Measurements from ENCODE around the gene SULT6B1.
A peak's percentile ranks its signal among the peaks of the same experiment; 100 is the strongest.
"Not testable (repeated sequence)": the region's sequence is repeated elsewhere in the genome, so short reads cannot be mapped to it uniquely, and the experiment has no call there.

Gene SULT6B1, protein sequence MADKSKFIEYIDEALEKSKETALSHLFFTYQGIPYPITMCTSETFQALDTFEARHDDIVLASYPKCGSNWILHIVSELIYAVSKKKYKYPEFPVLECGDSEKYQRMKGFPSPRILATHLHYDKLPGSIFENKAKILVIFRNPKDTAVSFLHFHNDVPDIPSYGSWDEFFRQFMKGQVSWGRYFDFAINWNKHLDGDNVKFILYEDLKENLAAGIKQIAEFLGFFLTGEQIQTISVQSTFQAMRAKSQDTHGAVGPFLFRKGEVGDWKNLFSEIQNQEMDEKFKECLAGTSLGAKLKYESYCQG

GRCh38 chr2:37188570-37188969 is at the start of gene SULT6B1:
SULT6B1 (minus strand) TSS chr2:37188670; CDS start chr2:37188640, 30 bp downstream.
- intact Hi-C loops (cut with micrococcal nuclease) = no loop called here
- Mint-ChIP-seq H3K4me1 (ENCODE audit: low read depth) (peaks cover 26% of the 10 kb centered on the region), H3K27me3 (peaks cover 8% of the 10 kb centered on the region), H3K9me3 (no peaks in the 10 kb centered on the region), H3K27ac (peak within 1 kb of the TSS; percentile 65), H3K4me3 (no peak within 1 kb of the TSS), H3K36me3 (ENCODE audit: low read depth) (no peaks in the 10 kb centered on the region)

DNA sequence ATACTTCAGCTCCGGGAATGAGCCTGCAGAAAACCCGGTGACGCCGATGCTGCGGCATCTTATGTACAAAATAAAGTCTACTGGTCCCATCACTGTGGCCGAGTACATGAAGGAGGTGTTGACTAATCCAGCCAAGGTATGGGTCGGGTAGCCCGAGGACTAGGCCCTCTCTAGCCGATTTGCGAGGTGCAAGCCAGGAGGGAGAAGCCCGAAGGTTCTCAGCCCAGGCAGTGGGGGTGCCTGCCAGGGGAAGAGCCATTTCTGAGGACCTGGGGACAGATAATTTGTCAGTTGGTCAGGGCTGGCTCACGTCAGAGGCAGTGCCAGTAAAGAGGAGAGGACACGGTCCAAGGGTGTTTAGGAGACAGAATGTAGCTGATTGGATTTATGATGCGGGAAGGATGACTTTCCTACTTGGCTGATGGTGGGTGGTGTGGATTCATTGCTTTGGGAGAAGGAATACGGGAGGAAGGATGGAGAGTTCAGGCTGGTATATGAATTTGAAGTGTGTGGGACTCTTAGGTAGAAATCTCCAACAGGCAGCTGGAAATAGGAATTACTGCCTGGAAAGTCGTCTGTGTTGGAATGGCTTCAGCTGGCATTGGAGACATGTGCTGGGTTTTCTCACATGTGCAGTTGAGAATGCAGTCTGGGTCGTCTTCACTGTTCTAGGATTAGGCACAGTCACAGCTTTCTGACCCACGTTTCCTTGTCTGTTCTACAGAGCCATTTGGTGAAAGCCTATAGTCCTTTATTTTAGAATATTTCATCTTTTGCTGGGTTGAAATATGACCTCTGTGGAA is 43.9 kb upstream of the SULT6B1 start:
- Mint-ChIP-seq H3K9me3 (peaks cover 8% of the 10 kb centered on the region), H3K27ac (no peak overlapping the region), H3K4me1 (ENCODE audit: low read depth) (peaks cover 25% of the 10 kb centered on the region), H3K4me3 (no peak overlapping the region), H3K36me3 (ENCODE audit: low read depth) (peaks cover 51% of the 10 kb centered on the region), H3K27me3 (no peaks in the 10 kb centered on the region)
- intact Hi-C loops (cut with micrococcal nuclease) = loop anchor here (5.0 to 10.0 kb wide), 2 partner anchors 35 to 148 kb away; partner anchors contain the start of genes CEBPZOS, GPATCH11 and HEATR5B

DNA sequence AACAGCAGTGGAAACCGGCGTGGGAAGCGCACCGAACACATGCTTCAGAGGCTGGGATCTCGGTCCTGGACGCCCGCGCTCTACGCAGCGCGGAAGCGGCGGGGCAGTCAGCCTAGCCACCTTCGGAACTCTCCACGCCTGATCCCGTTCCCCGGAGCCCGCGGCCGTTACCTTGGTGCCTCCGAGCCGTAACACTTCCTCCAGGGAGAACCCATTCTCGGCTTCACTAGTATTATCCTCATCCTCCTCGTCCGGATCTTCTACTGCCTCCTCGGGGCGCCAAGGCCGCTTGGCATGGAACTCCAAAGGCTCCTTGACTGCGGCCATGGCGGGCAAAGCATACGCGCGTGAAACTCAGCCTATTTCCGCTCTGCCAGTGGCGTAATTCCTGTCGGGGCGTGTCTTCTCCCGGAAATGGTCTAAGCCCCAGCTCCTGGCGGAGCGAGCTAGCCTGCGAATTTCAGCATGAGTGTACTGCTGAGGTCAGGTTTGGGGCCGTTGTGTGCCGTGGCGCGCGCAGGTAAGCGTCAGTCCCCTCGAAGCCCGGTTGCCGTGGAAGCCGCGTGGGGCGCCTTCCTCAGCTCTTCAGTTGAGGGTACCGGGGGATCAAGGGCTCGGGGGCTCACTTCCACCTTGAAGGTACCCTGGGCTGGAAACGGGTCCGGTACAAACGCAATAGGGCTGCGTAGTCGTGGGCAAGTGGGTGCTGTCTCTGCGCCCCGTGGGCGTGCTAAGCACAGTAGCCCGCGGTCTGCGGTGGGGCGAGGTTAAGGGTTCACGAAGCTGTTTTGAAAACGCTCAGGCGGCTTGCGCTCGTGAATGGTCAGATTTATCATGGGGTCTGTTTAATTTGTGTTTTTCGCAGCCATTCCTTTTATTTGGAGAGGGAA is 43.0 kb upstream of the SULT6B1 start, which contains the start of the genes CEBPZ and NDUFAF7:
TSS of gene CEBPZ (minus strand) at position 356 of the 890 bp plus-strand sequence. CDS start at position 327, 29 bp downstream.
TSS of gene NDUFAF7 (plus strand) at position 418 of the 890 bp plus-strand sequence. CDS start at position 466, 48 bp downstream.
- intact Hi-C loops (cut with micrococcal nuclease) = loop anchor here (2.0 to 10.0 kb wide), 3 partner anchors 34 to 147 kb away; partner anchors contain the start of genes CEBPZOS, GPATCH11 and HEATR5B
- Mint-ChIP-seq H3K4me1 (ENCODE audit: low read depth) (peaks cover 28% of the 10 kb centered on the region), H3K27me3 (no peaks in the 10 kb centered on the region), H3K27ac (no peak within 1 kb of the TSS), H3K4me3 (no peak within 1 kb of the TSS), H3K9me3 (peaks cover 7% of the 10 kb centered on the region), H3K36me3 (ENCODE audit: low read depth) (peaks cover 53% of the 10 kb centered on the region)

GRCh38 chr2:37230581-37230980 is 42.1 kb upstream of the SULT6B1 start:
- Mint-ChIP-seq H3K36me3 (ENCODE audit: low read depth) (peaks cover 45% of the 10 kb centered on the region), H3K4me3 (no peak overlapping the region), H3K27me3 (no peaks in the 10 kb centered on the region), H3K27ac (no peak overlapping the region), H3K9me3 (no peaks in the 10 kb centered on the region), H3K4me1 (ENCODE audit: low read depth) (peaks cover 28% of the 10 kb centered on the region)
- intact Hi-C loops (cut with micrococcal nuclease) = loop anchor here (2.0 to 10.0 kb wide), 3 partner anchors 33 to 146 kb away; partner anchors contain the start of genes CEBPZOS, GPATCH11 and HEATR5B

- Mint-ChIP-seq H3K27ac (no peak overlapping the region), H3K27me3 (no peaks in the 10 kb centered on the region), H3K4me1 (ENCODE audit: low read depth) (peaks cover 30% of the 10 kb centered on the region), H3K4me3 (no peak overlapping the region), H3K36me3 (ENCODE audit: low read depth) (peaks cover 41% of the 10 kb centered on the region), H3K9me3 (no peaks in the 10 kb centered on the region)
- intact Hi-C loops (cut with micrococcal nuclease) = no loop called here
Measured at GRCh38 chr2:37228788-37229187, 40.3 kb upstream of the SULT6B1 start.

GRCh38 chr2:37226863-37227262 is 38.4 kb upstream of the SULT6B1 start:
- Mint-ChIP-seq H3K4me3 (no peak overlapping the region), H3K27ac (no peak overlapping the region), H3K36me3 (ENCODE audit: low read depth) (peaks cover 59% of the 10 kb centered on the region), H3K4me1 (ENCODE audit: low read depth) (peaks cover 31% of the 10 kb centered on the region), H3K9me3 (no peaks in the 10 kb centered on the region), H3K27me3 (no peaks in the 10 kb centered on the region)
- intact Hi-C loops (cut with micrococcal nuclease) = no loop called here

- H3K4me3 Mint-ChIP-seq; H3K27me3 Mint-ChIP-seq; intact Hi-C loops (cut with micrococcal nuclease); H3K9me3 Mint-ChIP-seq; H3K27ac Mint-ChIP-seq: not testable (repeated sequence)
- H3K36me3 Mint-ChIP-seq (ENCODE audit: low read depth) = peaks cover 76% of the 10 kb centered on the region
- peaks cover 31% of the 10 kb centered on the region for H3K4me1 Mint-ChIP-seq (ENCODE audit: low read depth)
Measured at GRCh38 chr2:37225129-37225528, 36.7 kb upstream of the SULT6B1 start.

DNA sequence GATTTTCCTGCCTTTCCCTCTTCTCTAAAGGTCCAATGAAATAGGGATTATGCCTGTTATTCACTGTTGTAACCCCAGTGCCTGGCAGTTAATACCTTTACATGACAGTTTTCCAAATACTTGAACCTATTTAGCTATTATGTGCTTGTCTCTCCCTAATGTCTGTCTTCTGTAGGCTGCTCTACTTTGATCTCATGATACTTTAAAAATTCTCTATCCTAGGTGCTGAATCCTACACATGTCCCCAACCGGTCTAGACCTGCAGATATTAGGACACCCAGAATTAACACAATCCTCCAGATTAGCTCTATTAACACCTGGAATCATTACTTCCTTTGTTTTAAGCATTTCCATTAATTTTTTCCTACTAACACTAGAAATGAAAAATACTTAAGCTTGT is 35.6 kb upstream of the SULT6B1 start:
- intact Hi-C loops (cut with micrococcal nuclease) = no loop called here
- H3K4me1 Mint-ChIP-seq (ENCODE audit: low read depth) = peaks cover 26% of the 10 kb centered on the region
- H3K36me3 Mint-ChIP-seq (ENCODE audit: low read depth) = peaks cover 87% of the 10 kb centered on the region
- H3K27ac Mint-ChIP-seq = no peak overlapping the region
- H3K27me3 Mint-ChIP-seq = no peaks in the 10 kb centered on the region
- H3K4me3 Mint-ChIP-seq = no peak overlapping the region
- no peaks in the 10 kb centered on the region for H3K9me3 Mint-ChIP-seq

DNA sequence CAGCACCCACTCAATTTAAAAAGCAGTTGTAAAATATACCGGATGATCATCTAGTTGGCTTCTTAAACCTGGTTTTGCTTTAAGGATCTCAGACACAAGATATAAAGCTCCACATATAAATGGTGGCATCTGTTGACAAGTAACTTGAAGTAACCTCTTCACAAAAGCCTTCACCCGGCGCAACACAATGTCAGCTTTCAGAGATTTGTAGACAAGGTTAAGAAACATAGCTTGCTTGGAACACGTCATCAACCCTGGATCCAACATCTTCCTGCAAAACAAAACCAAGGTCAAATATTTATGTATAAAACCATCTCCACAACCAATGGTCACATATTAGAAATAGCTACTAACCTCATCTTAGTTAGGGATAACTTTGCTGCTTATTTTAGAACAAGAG is 34.7 kb upstream of the SULT6B1 start:
- Mint-ChIP-seq H3K4me1 (ENCODE audit: low read depth) (peaks cover 26% of the 10 kb centered on the region), H3K9me3 (no peaks in the 10 kb centered on the region), H3K36me3 (ENCODE audit: low read depth) (peaks cover 87% of the 10 kb centered on the region), H3K27me3 (no peaks in the 10 kb centered on the region), H3K4me3 (no peak overlapping the region), H3K27ac (no peak overlapping the region)
- intact Hi-C loops (cut with micrococcal nuclease) = no loop called here

GRCh38 chr2:37219046-37219445 is 30.6 kb upstream of the SULT6B1 start:
- H3K4me1 Mint-ChIP-seq (ENCODE audit: low read depth) = peaks cover 8% of the 10 kb centered on the region
- intact Hi-C loops (cut with micrococcal nuclease) = no loop called here
- no peak overlapping the region for H3K4me3 Mint-ChIP-seq
- H3K27ac Mint-ChIP-seq = no peak overlapping the region
- no peaks in the 10 kb centered on the region for H3K9me3 Mint-ChIP-seq
- peaks cover 87% of the 10 kb centered on the region for H3K36me3 Mint-ChIP-seq (ENCODE audit: low read depth)
- no peaks in the 10 kb centered on the region for H3K27me3 Mint-ChIP-seq

DNA sequence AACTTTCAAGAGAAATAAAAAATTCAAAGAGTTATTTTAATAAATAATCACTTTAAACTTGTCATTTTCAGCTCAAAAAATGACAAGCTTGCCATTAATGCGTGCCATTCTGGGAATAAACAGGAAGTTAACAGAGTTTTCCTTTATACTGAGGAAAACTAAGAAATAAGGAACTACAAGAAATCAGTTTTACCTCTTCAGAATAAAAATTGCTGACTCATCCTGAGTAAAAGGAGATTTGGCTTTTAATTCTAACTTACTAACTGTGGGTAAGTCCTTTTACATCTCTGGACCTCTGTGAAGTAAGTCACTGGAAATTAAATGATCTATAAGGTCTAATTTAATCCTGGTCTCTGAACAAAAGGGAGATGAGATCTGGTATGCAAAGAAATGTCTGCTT is 26.8 kb upstream of the SULT6B1 start:
- Mint-ChIP-seq H3K27ac (peak overlapping the region; percentile 48), H3K9me3 (no peaks in the 10 kb centered on the region), H3K27me3 (no peaks in the 10 kb centered on the region), H3K36me3 (ENCODE audit: low read depth) (peaks cover 86% of the 10 kb centered on the region), H3K4me3 (no peak overlapping the region), H3K4me1 (ENCODE audit: low read depth) (peaks cover 14% of the 10 kb centered on the region)
- intact Hi-C loops (cut with micrococcal nuclease) = no loop called here

- Mint-ChIP-seq H3K9me3 (peaks cover 28% of the 10 kb centered on the region), H3K27ac (no peak overlapping the region), H3K36me3 (ENCODE audit: low read depth) (peaks cover 86% of the 10 kb centered on the region), H3K4me1 (ENCODE audit: low read depth) (peaks cover 19% of the 10 kb centered on the region), H3K27me3 (no peaks in the 10 kb centered on the region), H3K4me3 (no peak overlapping the region)
- intact Hi-C loops (cut with micrococcal nuclease) = no loop called here
Measured at GRCh38 chr2:37211939-37212338, 23.5 kb upstream of the SULT6B1 start.

GRCh38 chr2:37211212-37211611 is 22.7 kb upstream of the SULT6B1 start:
- H3K4me1 Mint-ChIP-seq (ENCODE audit: low read depth) = peaks cover 19% of the 10 kb centered on the region
- intact Hi-C loops (cut with micrococcal nuclease) = no loop called here
- H3K4me3 Mint-ChIP-seq = no peak overlapping the region
- H3K27me3 Mint-ChIP-seq = no peaks in the 10 kb centered on the region
- peaks cover 86% of the 10 kb centered on the region for H3K36me3 Mint-ChIP-seq (ENCODE audit: low read depth)
- peaks cover 35% of the 10 kb centered on the region for H3K9me3 Mint-ChIP-seq
- H3K27ac Mint-ChIP-seq = no peak overlapping the region
